Activated CD8-positive, alpha-beta T cell treated with anti-CD3 and anti-CD28 coated beads for 36 hours (primary cell): ENCODE data around the gene REG1A. TPM values are rescaled to one million over a fixed set of nuclear protein-coding genes. Genes with fewer than 3 reads are reported as not detected.

Experiments used
- ATAC-seq: fragments of 200-7000 bp; cut with Tn5 transposase; one replicate; pipeline ENCODE4 v1.10.0; 2021; ENCODE audit warnings: mild to moderate bottlenecking, moderate library complexity
- CTCF ChIA-PET: fragments of 350-600 bp; sonication (Branson Sonifier 250); formaldehyde crosslinking; loops from one replicate; lab custom pipeline; 2021; ENCODE audit warnings: antibody characterized with exemption; lab: Charles Lee
- POLR2A ChIA-PET: fragments of 350-600 bp; sonication (Branson Sonifier 250); formaldehyde crosslinking; loops from one replicate; lab custom pipeline; 2021; ENCODE audit warnings: antibody characterized with exemption; lab: Charles Lee
- DNase-seq: peaks from one replicate; pipeline ENCODE4 v3.0.0-alpha.2; 2020
- H3K27ac Mint-ChIP-seq: one replicate; pipeline ENCODE4 v1.8.0; 2021; ENCODE audit warnings: mild to moderate bottlenecking, mixed read lengths
- H3K27me3 Mint-ChIP-seq: one replicate; pipeline ENCODE4 v1.8.0; 2021; ENCODE audit warnings: mixed read lengths
- H3K36me3 Mint-ChIP-seq: one replicate; pipeline ENCODE4 v1.8.0; 2021; ENCODE audit warnings: low read depth, mixed read lengths
- H3K4me1 Mint-ChIP-seq: one replicate; pipeline ENCODE4 v1.8.0; 2021; ENCODE audit warnings: low read depth, mixed read lengths
- H3K4me3 Mint-ChIP-seq: one replicate; pipeline ENCODE4 v1.8.0; 2021; ENCODE audit warnings: mild to moderate bottlenecking, moderate library complexity, mixed read lengths
- H3K9me3 Mint-ChIP-seq: one replicate; pipeline ENCODE4 v1.8.0; 2021; ENCODE audit warnings: mixed read lengths
- intact Hi-C: fragments of 100-400 bp; cut with micrococcal nuclease; formaldehyde crosslinking; loops from one replicate; pipeline ENCODE4 v1.10.0; 2022
- total RNA-seq, 2 experiments: library from RNA; stranded (reverse); gene quantifications; one replicate each; pipeline ENCODE4 v1.2.3, GENCODE V29; 2021
- TF ChIP-seq, protein P1 (sequence below): fragments of 200-600 bp; IDR thresholded peaks from one replicate; pipeline ENCODE4 v1.8.0; 2022; ENCODE audit warnings: antibody characterized with exemption, mild to moderate bottlenecking

The REG1A gene
- total RNA-seq, 2 experiments from 2014 or later: not detected

- ChIA-PET POLR2A (no interaction called here), CTCF (no interaction called here)
- intact Hi-C loops: no loop called here
These were observed 39.4 kb downstream of the REG1A start, which contains the start of gene REG3A for GRCh38 chr2:79159653-79160052. Gene REG3A (minus strand): TSS chr2:79159753. CDS start chr2:79159405, 348 bp downstream.

GRCh38 chr2:79162132-79162531 is 41.8 kb downstream of the REG1A start:
- H3K27ac Mint-ChIP-seq: no peak overlapping the region
- ATAC-seq: no peak
- POLR2A ChIA-PET: interaction anchor here (0.6 kb wide), 1 partner anchor 668 kb away, joined by 4 read pairs; no protein-coding TSS in a partner anchor
- no peak overlapping the region for H3K4me3 Mint-ChIP-seq
- CTCF ChIA-PET: no interaction called here
- H3K36me3 Mint-ChIP-seq: no peaks in the 10 kb centered on the region
- intact Hi-C loops: no loop called here
- H3K4me1 Mint-ChIP-seq: no peaks in the 10 kb centered on the region
- DNase-seq: no peak
- no peaks in the 10 kb centered on the region for H3K9me3 Mint-ChIP-seq
- TF ChIP-seq, protein P1, sequence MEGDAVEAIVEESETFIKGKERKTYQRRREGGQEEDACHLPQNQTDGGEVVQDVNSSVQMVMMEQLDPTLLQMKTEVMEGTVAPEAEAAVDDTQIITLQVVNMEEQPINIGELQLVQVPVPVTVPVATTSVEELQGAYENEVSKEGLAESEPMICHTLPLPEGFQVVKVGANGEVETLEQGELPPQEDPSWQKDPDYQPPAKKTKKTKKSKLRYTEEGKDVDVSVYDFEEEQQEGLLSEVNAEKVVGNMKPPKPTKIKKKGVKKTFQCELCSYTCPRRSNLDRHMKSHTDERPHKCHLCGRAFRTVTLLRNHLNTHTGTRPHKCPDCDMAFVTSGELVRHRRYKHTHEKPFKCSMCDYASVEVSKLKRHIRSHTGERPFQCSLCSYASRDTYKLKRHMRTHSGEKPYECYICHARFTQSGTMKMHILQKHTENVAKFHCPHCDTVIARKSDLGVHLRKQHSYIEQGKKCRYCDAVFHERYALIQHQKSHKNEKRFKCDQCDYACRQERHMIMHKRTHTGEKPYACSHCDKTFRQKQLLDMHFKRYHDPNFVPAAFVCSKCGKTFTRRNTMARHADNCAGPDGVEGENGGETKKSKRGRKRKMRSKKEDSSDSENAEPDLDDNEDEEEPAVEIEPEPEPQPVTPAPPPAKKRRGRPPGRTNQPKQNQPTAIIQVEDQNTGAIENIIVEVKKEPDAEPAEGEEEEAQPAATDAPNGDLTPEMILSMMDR: no peak
- H3K27me3 Mint-ChIP-seq: no peaks in the 10 kb centered on the region

More at GRCh38 chr2:79159653-79160052, 39.4 kb downstream of the REG1A start, which contains the start of gene REG3A:
- no peak within 1 kb of the TSS for H3K4me3 Mint-ChIP-seq
- H3K36me3 Mint-ChIP-seq: no peaks in the 10 kb centered on the region
- no peaks in the 10 kb centered on the region for H3K9me3 Mint-ChIP-seq
- no peaks in the 10 kb centered on the region for H3K27me3 Mint-ChIP-seq
- H3K4me1 Mint-ChIP-seq: no peaks in the 10 kb centered on the region
- H3K27ac Mint-ChIP-seq: no peak within 1 kb of the TSS
- ATAC-seq (no peak), DNase-seq (no peak)
- TF ChIP-seq, protein P1: no peak

DNA sequence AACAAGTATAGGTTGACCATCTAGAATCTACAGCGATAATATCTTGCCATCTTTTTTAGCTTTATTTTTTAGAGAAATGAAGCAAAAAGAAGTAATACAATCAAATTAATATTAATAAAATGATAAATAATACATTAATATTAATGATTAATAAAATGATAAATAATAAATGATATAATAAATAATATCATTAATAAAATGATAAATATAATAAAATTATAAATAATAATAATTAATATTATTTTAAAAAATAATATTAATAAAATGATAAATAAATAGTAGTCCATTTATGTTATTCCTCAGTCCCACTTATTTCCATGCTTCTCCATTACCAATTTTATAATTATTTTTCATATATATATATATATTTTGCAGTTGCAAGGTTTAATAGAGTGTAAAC is 42.5 kb downstream of the REG1A start:
- ChIA-PET CTCF (interaction anchor here (1.4 kb wide), 1 partner anchor 11 kb away, joined by 3 read pairs; no protein-coding TSS in a partner anchor), POLR2A (interaction anchor here (0.6 kb wide), 1 partner anchor 667 kb away, joined by 4 read pairs; no protein-coding TSS in a partner anchor)
- Mint-ChIP-seq H3K9me3 (no peaks in the 10 kb centered on the region), H3K27ac (no peak overlapping the region), H3K36me3 (no peaks in the 10 kb centered on the region), H3K4me3 (no peak overlapping the region), H3K27me3 (no peaks in the 10 kb centered on the region), H3K4me1 (no peaks in the 10 kb centered on the region)
- ATAC-seq (no peak), DNase-seq (no peak)
- TF ChIP-seq, protein P1: no peak
- intact Hi-C loops: no loop called here

GRCh38 chr2:79171348-79171958 is 51.2 kb downstream of the REG1A start:
- DNase-seq (no peak), ATAC-seq (no peak)
- H3K27ac Mint-ChIP-seq: no peak overlapping the region
- no peaks in the 10 kb centered on the region for H3K36me3 Mint-ChIP-seq
- ChIA-PET CTCF (interaction anchor here (1.0 kb wide), 1 partner anchor 18 kb away, joined by 3 read pairs; no protein-coding TSS in a partner anchor), POLR2A (no interaction called here)
- no peak overlapping the region for H3K4me3 Mint-ChIP-seq
- H3K4me1 Mint-ChIP-seq: no peaks in the 10 kb centered on the region
- TF ChIP-seq, protein P1: no peak
- H3K27me3 Mint-ChIP-seq: no peaks in the 10 kb centered on the region
- H3K9me3 Mint-ChIP-seq: peaks cover 12% of the 10 kb centered on the region
- intact Hi-C loops: no loop called here

Other genes with a start within 250 kb of the REG1A start
- not detected for gene REG3G, start 94.8 kb upstream of the REG1A start, total RNA-seq
- not detected for gene REG1B, start 32.5 kb upstream of the REG1A start, total RNA-seq
- not detected for gene REG3A, start 39.3 kb downstream of the REG1A start, total RNA-seq